GM10266 (cell line): ENCODE results near the gene IL13RA1.

Source experiments
- DNase-seq: peaks from one replicate; pipeline ENCODE4 v3.0.0; 2012; ENCODE audit errors: extremely low spot score
- TF ChIP-seq, protein P1 (sequence below): IDR thresholded peaks from 2 replicates; pipeline ENCODE4 v1.5.1; 2012; ENCODE audit warnings: mild to moderate bottlenecking, low read depth; ENCODE audit not compliant: control insufficient read depth, insufficient read depth; ENCODE audit errors: missing control alignments

IL13RA1 gene

DNA sequence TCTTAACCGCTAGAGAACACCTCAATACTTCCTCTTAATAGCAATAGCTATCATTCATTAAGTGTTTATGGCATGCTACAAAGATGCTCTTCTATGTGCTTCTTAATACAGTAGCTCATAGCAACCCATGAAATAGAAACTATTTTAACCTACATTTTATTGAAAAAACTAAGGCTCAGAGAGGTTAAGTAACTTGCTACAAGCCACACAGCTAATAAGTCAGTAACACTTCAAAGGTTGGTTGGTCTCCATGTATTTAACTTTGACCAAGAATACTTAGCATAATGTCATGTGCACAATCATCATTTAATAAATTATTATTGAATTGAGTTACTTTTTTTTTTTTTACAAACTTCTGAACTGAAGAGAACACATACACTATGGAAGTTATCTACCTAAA lies 36.1 kb downstream of the IL13RA1 start:
- TF ChIP-seq, protein P1, sequence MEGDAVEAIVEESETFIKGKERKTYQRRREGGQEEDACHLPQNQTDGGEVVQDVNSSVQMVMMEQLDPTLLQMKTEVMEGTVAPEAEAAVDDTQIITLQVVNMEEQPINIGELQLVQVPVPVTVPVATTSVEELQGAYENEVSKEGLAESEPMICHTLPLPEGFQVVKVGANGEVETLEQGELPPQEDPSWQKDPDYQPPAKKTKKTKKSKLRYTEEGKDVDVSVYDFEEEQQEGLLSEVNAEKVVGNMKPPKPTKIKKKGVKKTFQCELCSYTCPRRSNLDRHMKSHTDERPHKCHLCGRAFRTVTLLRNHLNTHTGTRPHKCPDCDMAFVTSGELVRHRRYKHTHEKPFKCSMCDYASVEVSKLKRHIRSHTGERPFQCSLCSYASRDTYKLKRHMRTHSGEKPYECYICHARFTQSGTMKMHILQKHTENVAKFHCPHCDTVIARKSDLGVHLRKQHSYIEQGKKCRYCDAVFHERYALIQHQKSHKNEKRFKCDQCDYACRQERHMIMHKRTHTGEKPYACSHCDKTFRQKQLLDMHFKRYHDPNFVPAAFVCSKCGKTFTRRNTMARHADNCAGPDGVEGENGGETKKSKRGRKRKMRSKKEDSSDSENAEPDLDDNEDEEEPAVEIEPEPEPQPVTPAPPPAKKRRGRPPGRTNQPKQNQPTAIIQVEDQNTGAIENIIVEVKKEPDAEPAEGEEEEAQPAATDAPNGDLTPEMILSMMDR = no peak
- no peak for DNase-seq

DNA sequence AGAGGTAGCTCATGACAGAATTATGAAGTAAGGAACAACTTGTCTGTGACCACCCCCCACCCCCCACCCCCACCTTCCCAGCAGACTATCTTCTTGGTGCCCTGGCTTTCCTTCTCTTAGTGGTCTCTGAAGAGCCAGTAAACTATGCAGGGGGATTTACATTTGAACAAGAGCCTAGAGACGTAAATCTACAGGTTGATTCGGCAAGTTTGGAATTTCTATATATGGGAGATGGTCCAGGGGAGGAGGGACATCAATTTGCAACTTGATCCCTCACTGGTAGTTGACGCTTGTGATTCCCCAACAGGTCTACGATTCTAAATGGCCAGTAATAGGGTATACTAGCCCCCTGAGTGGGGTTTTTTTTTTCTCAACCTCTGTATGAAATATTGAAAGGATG lies 36.7 kb downstream of the IL13RA1 start:
- no peak for DNase-seq
- TF ChIP-seq, protein P1 = no peak

DNA sequence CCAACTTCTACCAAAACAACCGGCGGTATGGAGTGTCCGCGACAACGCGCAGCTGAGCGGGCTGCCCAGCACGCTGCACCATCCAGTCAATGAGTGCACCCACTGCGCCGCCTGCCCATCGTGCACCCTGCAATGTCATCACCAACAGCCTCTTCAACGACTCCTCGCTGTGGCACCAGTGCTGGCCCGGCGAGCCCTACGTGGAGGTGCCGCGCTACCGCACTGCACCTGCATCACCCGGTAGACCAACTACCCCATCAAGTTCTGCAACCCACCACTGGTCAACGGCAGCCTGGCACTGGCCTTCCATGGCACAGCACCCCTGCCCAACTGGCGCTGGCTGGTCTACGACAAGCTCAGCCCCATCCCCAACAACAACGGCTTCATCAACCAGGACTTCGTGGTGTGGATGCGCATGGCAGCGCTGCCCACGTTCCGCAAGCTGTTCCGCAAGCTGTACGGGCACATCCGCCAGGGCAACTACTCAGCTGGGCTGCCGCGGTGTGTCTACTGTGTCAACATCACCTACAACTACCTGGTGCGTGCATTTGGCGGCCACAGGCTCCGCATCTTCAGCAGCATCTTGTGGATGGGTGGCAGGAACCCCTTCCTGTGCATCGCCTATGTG lies 42.8 kb downstream of the IL13RA1 start:
- TF ChIP-seq, protein P1 = no peak

GRCh38 chrX:118772051-118772450 lies 44.6 kb downstream of the IL13RA1 start:
- TF ChIP-seq, protein P1 = no peak
- DNase-seq = no peak

More for the DNA sequence above, 42.8 kb downstream of the IL13RA1 start:
- no peak for DNase-seq

GRCh38 chrX:118773782-118774181 lies 46.4 kb downstream of the IL13RA1 start:
- DNase-seq = no peak
- TF ChIP-seq, protein P1 = no peak

- DNase-seq = no peak
- TF ChIP-seq, protein P1 = no peak
These were observed 52.2 kb downstream of the IL13RA1 start for GRCh38 chrX:118779581-118779980.

DNA sequence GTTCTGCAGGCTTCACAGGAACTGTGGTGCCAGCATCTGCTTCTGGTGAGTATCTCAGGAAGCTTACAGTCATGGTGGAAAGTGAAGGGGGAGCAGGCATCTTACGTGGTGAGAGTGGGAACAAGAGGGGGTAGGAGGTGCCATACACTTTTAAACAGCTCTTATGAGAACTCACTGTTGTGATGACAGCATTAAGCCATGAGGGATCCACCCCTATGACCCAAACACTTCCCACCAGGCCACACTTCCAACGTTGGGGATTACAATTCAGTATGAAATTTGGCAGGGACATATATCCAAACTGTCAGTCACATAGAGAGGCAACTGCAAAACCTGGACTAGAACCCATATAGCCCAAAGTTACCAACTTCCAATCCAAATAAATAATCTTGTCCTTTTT lies 53.1 kb downstream of the IL13RA1 start:
- TF ChIP-seq, protein P1 = no peak
- DNase-seq = no peak
